HG02852 (cell line): ENCODE results near the gene FOXL2NB.

Experiments
- ATAC-seq: cut with Tn5 transposase; IDR thresholded peaks from one replicate; pipeline ENCODE4 v1.9.1; 2021; ENCODE audit warnings: mild to moderate bottlenecking, moderate library complexity; ENCODE audit not compliant: unreplicated experiment

Gene FOXL2NB

DNA sequence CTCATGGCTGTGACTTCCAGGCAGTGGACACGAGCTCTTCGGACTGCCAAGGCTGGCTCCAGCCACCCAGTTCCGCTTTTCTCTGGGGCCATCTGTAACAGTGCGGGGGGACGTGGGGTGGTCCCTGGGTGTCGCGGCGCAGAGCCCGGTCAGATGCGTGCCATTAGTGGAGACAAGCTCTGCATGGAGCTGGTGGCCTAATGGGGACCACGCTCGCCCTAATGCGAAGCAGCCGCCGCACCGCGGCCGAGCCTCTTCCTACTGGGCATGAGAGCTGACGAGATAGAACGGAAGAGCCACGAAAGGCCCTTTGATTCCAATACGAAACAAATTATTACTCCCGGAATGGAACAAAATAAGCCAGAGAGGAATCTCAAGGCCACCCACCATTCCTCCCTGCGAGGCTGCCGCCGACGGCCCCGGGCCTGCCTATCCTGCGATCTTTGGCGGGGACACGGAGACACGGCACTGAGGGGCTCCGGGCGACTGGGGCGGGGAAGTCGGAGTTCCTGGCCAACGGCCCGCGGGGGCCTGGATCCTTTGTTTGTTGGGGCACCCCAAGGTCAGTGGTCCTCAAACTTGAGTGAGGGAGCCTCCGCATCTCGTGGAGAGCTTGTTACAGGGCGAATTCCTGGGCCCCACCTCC lies 18.2 kb upstream of the FOXL2NB start:
- ATAC-seq: no peak

DNA sequence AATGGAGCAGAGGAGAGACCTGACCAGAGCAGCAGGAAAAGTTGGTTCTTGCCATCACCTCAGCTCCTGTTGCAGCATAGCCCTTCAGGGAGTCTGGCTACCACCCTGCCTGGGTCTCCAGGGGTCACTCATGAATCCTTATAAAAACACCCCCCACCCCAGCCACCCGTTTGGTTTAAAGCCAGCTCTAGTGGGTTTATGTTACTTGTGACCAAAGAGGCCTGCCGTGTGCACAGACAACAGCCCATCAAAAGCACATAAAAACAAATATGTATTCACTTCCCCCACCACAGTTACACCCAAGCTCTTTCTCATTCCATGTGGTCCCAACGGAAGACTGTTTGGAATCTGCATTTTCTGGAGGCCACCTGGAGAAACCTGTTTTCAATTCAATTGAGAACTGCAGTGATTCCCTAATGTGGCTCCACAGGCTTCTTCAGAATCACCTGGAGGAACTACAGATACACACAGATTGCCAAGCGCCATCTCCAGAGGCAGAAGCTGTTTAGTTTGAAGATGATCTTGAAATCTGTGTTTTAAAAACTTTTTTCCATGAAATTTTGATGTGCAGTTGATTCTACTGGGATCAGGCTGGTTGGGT lies 13.8 kb upstream of the FOXL2NB start:
- no peak for ATAC-seq

DNA sequence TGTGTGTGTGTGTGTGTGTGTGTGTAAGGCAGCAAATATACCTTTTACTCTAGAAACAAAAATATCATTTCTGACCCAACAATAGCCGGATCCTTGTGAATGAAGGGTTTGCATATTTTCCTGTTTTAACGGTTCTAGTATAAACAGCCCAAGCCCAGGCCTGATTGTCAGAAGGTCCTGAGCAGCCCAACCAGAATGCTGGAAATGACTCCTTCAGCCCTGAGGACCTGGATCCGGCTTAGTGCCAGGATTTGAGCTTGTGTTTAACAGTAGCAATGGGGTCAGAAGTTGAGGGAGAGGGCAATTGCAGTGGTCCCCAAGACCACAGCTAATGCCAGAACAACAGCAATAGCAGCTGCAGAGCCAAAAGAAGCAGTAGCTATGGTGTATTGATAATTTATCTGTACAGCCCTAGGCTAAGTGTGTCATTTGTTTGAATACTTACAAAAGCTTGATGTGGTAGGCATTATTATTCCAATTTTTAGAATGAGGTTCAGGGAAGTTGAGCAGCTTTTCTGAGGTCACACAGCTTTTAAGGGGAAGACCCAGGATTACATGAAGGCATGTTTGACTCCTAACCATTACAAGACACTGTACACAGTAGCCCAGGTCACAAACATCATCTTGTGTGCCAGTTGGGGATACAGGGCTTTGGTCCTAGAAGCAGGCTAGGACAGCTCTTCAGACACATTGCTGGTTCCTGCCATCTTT lies 12.9 kb upstream of the FOXL2NB start:
- no peak for ATAC-seq

DNA sequence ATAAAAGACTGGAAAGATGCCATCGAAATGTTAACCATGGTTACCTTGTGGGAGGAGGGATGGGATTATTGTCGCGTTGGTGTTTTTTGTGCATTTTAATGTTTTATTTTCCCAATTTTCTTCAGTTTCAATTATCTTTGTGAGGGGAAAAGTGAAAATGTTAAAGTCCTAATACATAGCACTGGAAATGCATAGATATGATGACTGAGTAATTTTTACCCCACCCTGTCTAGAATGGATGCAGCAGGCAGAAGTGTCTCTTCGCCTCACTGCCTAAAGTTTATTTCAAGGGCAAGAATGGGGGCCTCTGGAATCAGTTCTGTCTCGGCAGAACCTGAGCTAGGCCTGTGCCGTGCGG lies 11.5 kb upstream of the FOXL2NB start:
- no peak for ATAC-seq

DNA sequence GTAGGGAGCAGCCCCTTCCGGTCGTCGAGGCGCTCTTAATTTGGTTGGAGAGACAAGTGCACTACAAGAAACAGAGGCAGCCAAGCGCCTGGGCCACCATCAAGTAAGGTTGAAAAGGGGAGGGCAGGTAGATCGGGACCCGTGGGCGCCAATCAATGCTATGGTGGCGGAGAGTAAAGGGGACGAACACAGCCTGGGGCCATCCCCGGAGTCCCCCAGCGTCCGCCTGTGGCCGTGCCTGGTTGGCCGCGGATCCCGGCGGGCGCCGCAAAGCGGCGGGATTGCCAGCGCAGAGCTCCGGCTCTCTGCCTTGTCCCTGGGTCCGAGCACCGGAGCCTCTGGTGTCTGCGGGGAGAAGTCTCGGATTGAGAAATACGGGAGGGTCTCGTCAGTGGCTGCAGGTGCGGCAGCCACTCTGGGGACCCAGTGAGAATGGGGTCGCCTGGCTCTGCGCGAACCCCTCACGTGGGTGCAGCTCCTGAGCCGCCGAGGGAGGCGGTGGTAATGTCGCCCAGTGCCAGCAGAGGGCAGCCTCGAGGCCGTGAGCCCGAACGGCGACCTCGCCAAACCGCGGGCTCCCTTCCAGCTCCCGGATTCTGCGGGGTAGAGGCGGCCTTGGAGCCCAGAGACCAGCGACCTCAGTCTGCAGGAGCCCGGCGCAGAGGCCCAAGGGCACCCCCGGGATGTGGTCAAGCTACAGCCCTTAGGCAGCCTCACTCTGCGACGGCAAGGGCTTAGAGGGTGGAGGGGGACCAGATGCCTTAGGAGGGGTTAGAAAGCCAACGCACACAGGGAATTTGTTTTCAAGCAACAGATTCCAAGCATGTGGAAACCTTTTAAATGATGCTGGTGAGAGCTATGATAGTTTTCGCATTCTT lies 10.9 kb upstream of the FOXL2NB start:
- ATAC-seq: peak; percentile 66

DNA sequence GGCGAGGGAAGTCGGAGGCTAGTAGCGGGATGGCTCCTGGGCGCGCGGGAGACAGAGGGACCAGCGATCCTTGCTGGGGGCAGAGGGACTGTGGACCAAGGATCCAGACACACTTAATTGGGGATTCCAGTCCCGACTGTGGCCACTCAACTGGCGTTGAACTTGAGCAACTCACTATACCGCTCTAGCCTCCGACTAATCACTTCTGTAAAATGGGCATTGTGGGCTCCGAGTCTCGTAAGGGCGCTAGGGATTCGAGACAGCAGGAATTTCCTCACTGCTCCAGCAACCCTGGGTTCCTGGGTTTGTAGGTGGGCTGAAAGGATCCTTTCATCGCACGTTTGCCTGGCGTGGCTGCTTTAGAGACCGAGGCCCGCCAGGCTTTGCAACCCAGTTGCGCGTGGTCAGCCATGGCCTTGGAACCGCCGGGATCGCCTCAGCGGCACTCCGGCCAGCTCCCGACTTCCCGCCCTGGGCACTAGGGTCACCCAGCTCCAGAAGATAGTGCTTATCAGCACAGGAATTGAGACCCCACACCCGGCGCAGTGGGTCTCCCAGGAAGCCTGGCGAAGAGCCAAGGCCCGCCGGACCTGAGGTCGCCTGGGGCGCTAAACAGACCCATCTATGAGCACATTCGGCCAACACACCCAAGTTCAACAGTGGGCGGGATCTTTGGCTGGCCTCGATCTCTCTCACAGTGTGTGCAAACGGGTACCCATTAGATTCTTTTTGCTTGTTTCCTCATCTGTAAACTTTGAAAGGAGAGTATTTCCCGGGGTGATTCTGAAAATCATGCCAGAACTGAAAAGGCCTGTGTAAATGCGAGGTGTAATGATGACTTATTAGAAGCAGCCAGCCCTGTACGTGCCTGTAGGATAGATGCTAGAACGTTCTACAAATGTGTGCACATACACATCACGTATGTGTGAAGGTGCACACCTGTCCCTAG lies 10.0 kb upstream of the FOXL2NB start:
- no peak for ATAC-seq

DNA sequence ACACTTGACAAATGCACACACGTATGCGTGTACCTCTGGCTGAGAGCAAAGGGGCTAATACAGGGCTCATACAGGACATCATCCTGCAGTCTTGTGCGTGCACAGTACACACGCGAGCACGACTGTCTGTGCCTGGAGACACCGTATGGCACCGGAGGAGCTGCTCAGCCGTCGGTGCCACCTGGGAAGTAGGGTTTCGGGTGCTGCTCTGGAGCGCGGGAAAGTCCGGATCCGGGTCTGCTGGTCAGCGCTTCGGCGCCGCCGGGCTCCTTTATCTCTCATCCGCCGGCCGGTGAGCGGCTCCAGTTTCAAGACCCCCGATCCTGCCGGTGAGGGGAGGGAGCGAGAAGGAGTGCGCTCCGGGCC lies 9.3 kb upstream of the FOXL2NB start:
- ATAC-seq: no peak

DNA sequence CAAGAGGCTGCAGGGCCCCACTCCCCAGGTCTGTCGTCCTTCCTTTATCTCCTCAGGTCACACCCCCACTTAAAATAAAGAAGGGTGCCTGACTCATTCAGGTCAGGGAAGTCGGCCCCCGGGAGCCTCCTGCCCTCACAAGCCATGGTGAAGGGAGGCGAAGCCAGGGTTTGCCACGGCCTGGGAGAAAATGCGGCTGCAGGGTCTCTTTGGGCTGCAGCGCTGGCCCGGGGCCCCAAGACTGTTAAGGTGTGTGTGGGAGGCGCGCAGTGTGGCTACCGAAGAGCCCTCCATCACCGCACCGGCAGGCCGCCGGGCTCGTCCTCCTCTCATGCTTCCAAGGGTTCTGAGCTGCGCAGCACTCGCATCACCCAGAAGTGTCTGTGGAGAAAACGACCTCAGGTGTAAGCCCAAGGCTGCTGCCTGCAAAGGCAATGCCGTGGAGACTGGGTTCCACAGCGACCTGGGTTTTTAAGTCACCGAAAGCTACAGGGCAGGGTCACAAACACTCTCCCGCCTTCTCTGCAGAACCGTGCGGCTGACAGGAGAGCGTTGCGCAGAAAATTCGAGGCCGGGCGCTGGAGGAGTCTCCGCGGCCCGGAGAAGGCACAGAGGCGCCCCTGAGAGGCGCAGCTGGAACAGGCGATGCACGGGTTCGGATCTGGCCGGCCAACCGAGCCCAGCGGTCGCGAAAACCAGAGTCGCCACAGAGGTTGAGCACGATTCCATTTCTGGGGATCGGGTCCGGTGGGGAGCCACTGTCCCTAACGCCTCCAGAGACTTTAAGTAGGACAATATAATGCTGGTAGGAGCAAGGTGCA lies 8.8 kb upstream of the FOXL2NB start:
- ATAC-seq: no peak

DNA sequence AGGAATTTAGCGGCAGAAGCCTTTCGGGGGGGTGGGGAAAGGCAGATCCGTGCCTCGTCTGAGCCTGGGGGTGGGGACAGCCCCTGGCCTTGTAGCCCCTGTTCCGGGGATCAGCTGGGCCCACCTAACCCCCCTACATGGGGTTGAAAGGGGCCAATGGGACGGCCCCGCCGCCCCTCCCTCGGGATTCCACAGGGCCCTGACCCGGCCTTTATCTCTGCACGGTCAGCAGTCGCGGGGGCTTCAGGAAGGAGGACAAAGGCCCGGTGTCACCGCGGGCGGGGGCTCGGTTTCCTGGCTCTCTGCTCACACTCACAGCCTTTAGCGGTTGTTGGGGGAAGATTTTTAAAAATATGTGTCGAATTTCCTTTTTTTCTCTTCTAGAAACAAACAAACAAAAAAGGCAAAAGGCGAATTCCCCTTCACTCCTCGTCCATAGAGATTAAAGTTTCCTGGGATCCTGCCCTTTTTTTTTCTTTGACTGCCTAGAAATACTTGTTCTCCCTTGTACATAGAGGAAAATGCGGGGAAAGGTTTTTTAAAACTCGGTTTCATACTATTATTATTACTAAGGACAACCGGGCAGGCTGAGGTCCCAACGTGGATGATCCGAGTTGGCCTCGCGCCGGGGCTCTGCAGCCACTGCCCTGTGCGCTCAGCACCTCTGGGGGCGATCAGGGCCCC lies 8.0 kb upstream of the FOXL2NB start:
- no peak for ATAC-seq

DNA sequence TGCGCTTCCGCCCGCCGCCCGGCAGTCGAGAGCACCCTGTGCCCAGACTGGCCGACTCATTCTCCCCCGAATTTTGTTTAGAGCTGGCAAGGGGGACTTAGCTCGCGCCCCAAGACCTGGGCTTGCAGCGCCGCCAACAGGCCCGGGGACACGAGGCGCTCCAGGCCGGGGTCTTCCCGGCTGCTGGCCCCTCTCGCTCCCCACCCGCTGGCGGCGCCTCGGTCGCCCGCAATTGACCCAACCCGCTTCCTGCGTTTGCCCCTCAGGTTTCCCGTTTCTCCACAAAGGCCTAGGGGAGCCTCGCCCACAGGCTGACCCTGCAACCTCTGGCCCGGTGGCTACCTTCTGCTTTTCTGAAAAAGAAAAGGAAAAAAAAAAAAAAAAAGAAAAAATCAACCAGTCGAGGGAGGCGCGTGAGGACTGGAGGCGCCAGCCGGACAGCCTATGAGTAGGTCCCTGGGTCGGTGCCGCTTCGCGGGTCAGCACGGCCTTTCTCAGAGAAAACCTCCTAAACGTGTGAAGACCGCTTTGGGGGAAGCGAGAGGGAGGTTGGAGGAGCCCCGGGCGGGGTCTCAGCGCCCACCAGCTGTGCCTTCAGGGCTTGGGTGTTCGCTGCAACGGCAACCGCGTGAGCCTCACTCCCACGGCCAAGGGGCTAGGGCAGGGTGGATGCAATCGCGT lies 7.3 kb upstream of the FOXL2NB start:
- no peak for ATAC-seq

DNA sequence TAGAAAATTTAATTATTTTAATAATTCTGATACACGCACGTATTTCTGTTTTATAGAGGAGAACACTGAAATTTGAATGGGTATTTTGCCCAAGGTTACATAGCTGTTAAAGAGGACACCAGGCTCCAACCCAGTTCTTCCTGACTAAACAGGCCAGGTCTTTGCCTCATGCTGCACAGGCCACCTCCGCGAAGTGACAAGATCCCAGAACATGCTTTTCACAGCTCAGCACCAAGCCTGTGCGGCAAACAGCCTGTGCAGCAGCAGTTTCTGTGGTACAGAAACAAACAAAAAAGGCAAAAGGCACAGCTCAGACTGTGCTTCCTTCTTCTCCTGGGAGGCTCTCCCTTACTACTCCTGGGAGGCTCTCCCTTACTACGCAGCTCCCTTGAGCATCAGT lies 6.6 kb upstream of the FOXL2NB start:
- ATAC-seq: no peak

DNA sequence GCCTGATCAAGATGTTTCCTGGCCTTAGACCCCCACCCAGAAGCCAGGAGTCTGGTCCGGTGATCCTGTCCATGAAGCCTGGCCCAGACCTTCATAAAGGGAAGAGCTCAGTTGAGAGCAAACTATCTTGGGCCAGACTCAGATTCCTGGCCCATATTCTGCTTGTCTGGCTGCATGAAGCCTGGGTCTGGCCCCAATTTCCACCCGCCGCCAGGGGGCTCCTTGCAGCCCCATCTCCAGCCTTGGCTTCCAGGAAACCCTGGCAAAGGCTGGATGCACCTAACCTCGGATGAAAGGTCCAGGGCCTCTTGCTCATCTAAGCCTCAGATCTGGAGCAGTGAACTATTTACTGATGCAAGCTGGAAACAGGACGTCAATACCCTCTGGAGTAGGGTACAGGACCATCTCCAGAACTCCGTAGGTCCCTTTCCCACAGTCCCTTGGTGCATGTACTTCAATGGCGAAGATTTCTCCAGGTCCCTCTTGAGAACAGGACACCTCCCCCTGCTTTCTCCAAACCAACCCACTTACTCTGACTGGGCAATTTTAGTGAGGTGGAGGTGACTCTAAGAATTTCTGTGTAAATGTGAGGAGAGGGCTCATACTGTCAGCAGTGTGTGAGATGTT lies 5.6 kb upstream of the FOXL2NB start:
- no peak for ATAC-seq

DNA sequence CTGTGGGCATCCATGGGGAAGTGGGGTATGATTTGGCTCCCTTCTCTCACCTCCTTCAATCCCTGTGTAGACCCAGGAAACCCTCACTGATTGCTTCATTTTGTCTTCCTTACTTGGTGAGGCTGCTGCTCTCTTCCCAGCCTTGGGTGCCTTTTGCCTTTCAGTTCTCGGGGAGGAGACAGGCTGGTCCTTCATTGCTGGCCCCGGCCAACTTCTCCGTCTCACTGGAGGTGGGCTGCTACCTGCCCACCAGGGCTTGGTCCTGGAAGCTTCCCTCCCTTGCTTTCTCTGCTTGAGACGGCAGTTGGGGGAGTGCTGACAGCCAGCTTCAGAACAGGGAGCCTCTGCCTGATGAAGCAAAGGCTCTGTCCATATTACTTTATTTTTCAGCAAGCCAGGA lies 4.7 kb upstream of the FOXL2NB start:
- ATAC-seq: no peak

DNA sequence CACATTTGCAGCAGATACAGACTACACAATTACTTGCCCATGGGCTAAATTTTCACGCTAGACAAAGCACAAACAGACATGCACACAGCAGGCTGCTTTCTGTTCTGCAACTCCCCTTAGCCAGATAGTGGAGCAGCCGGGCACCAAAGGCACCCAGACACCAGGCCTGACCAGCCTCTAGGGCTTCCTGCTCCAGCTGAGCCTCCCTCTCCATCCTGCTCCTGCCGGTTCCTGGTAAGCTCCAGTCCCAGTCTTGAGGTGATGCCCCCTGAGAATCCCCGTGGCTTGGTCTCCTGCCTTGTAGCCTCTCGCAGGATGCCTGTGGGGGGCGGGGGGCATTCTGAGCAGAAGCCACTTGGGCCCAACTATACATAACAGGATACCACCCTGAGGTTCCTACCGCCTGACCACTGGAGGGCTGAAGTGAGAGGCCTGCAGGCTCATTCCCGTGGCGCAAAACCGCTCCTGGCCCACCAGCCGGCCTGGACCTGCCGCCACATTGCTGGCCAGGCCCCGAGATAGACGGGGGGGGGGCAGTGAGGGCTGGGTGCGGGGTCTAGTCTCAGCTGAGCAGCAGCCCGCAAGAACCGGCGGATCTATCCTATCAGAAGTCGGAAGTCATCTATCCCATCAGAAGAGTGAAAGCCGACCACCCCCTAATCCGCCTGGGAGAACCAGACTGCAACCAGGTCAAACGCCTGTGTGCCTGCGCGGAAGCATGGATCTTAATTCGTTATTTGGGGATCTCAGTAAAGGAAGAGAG lies 4.0 kb upstream of the FOXL2NB start:
- no peak for ATAC-seq

DNA sequence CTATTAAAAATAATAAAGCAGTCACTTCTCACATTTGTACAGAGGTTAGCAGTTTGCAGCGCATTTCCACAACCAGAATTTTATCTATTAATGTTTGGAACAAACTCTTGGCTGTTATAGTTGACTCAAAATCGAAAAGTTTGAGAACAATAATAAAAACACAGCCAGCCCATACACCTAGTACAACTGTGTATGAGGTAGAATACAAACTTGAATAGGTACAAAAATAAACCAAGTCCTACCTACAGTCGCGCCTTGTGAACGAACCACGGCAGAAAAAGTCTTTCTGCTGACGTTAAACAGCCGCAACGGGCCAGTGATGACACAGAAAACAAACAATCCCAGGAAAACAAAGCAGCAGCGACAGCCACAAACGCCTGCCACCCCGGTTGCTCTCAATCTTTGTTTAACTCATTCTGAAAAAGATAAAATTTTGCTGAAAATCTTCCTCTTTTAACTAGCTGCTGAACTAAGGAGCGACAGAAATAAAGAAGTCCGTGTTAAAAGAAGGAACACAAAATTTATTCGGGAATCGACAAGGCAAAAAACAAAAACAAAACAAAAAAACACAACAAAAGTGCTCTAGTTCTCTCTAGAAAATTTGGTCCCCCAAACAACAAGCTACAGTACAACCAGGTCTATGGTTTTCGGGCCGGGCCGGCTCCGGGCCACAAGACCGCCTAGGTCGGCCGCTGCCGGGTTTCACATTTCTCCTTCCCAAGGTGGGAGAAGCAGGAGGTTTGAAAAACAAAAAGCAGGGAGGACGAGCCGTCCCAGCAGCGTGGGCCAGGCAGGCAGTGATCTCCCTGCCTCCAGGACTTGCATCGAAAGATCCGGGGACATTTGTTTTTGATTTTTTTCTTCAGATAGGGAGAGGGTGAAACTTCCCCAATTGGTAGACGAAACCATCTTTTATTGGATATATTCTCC lies 3.0 kb upstream of the FOXL2NB start:
- ATAC-seq: no peak

DNA sequence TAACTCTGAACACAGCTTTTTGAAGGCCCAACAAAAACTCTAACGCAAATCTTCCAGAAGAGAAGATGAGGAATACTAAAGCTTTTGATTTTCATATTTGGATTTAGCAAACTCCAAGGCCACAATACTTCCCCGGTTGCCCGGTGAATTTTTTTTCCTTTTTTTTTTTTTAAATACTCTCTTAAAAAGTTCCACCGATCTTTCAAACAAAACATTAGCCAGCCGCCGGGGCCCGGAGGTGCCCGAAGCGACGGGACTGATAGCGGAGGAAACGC lies 2.4 kb upstream of the FOXL2NB start:
- no peak for ATAC-seq
